Ovary (tissue), 9 donors: Measurements from ENCODE around the gene OBSCN. TPM values are rescaled to one million over a fixed set of nuclear protein-coding genes. Genes with fewer than 3 reads are reported as not detected.

ENCODE experiments used
- DNase-seq, 5 donors: peaks; one replicate each; pipeline ENCODE4 v3.0.0-alpha.2; 2019 to 2020
- H3K27ac ChIP-seq, 2 donors: fragments of 200-600 bp; one replicate each; pipeline versions ENCODE4 v1.5.1 to v1.8.0; 2019 to 2022
- H3K27me3 ChIP-seq: fragments of 200-600 bp; one replicate; pipeline ENCODE4 v1.8.0; 2022
- H3K36me3 ChIP-seq: fragments of 200-600 bp; sonication (generic); one replicate; pipeline ENCODE4 v1.5.1; 2019
- H3K4me1 ChIP-seq: one replicate; pipeline ENCODE4 v1.8.1; 2013; ENCODE audit warnings: mild to moderate bottlenecking, moderate library complexity; ENCODE audit not compliant: insufficient read depth
- H3K4me3 ChIP-seq: fragments of 200-600 bp; sonication (generic); one replicate; pipeline ENCODE4 v1.5.1; 2017
- H3K9me3 ChIP-seq, 2 donors: fragments of 200-600 bp in 1 of 2; sonication (generic) in 1 of 2; one replicate each; pipeline versions ENCODE4 v1.5.1 to v1.8.1; 2013 to 2019; ENCODE audit warnings: mild to moderate bottlenecking in 1 of 2, moderate library complexity in 1 of 2
- EP300 ChIP-seq: sonication (generic); formaldehyde crosslinking; IDR thresholded peaks from one replicate; pipeline ENCODE4 v1.6.1; 2017; ENCODE audit warnings: antibody characterized with exemption
- POLR2A ChIP-seq: fragments of 450-650 bp; IDR thresholded peaks from one replicate; pipeline ENCODE4 v1.6.1; 2017; ENCODE audit warnings: antibody characterized with exemption, mild to moderate bottlenecking, moderate library complexity
- WGBS, 3 donors: extraction: QIAGEN DNeasy Blood & Tissue Kit in 1 of 3; methylation state at CpG; one replicate each; pipeline versions ENCODE4 v1.1.5 to v1.1.7; 2013 to 2017; 5-methylcytosine and 5-hydroxymethylcytosine counted together
- intact Hi-C, 4 donors: fragments of 100-400 bp; cut with DNase I; formaldehyde crosslinking; loops; one replicate each; pipeline versions ENCODE4 v1.11.0 to v1.15.1; 2022 to 2023
- polyA plus RNA-seq, 2 donors: library from polyadenylated mRNA; stranded (reverse); fragments of 200-250 nt in 1 of 2; fragments of 350-450 nt in 1 of 2; fragmentation: Illumina TruSeq in 1 of 2; extraction: RNeasy Lipid Tissue Mini Kit (QIAGEN cat#74804) in 1 of 2; gene quantifications; one replicate each; pipeline ENCODE4 v1.2.3, GENCODE V29; 2013 to 2014
- total RNA-seq, 7 donors: library from RNA; depleted of rRNA in 2 of 7; stranded (reverse); fragments of >200 nt in 2 of 7; fragmentation: NEBNext Ultra II Directional in 3 of 7; extraction: Animal tissue kit (Norgen Biotek cat#: 25700) in 3 of 7; gene quantifications; one replicate each; pipeline versions ENCODE4 v1.1.0 to v1.2.4, GENCODE V29; 2016 to 2023
- TF ChIP-seq, protein P1 (sequence below), 3 donors: fragments of 450-650 bp in 2 of 3; fragments of 200-600 bp in 1 of 3; IDR thresholded peaks; one replicate each; pipeline versions ENCODE4 v1.5.1 to v1.8.0; 2016 to 2022; ENCODE audit warnings: antibody characterized with exemption in 3 of 3, mild to moderate bottlenecking in 1 of 3
- donor health status: DM: no; HTN: no; CAD: no; lungs with moderate emphysema.
- donor health status: DM: no; HTN: no; CAD: no.
- donor health status: Bipolar disorder and iron deficiency.
- donor health status: DM: yes; HTN: yes; CAD: no.
- donor health status: DM: no; HTN: no; CAD: no.
- donor health status: DM: yes; HTN: yes; CAD: no.

The OBSCN gene
- total and polyA plus RNA-seq, 9 donors, result 3.5 to 37.1 (median 29.0) TPM

DNA sequence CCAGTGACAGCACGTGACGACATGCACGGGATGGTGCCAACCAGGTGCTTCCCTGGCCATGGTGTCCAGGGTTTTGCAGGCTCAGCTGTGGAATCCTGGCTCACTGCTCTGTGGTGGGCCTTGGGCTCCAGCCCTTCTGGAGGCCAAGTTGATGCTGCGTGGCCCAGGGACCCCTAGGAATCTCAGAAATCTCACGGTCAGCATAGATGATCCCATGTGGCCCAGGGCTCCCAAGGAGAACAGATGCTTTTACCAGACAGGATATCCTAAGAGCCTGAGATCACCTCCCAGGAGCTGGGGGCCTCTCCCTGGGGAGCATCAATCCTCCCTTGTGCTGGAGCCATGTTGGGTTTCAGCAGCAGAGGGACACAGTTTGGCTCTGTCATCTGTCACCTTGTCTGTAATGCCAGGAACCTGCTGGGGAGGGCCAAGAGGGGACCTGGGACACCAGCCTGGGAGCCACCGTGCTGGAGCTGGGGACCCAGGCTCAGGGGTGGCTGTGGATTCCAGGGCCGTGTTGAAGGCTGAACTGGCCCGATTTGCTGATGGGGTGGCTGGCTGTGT lies 134.9 kb downstream of the OBSCN start:
- TF ChIP-seq, protein P1, sequence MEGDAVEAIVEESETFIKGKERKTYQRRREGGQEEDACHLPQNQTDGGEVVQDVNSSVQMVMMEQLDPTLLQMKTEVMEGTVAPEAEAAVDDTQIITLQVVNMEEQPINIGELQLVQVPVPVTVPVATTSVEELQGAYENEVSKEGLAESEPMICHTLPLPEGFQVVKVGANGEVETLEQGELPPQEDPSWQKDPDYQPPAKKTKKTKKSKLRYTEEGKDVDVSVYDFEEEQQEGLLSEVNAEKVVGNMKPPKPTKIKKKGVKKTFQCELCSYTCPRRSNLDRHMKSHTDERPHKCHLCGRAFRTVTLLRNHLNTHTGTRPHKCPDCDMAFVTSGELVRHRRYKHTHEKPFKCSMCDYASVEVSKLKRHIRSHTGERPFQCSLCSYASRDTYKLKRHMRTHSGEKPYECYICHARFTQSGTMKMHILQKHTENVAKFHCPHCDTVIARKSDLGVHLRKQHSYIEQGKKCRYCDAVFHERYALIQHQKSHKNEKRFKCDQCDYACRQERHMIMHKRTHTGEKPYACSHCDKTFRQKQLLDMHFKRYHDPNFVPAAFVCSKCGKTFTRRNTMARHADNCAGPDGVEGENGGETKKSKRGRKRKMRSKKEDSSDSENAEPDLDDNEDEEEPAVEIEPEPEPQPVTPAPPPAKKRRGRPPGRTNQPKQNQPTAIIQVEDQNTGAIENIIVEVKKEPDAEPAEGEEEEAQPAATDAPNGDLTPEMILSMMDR (IDR thresholded peaks at IDR 0.05), result no peak
- TF ChIP-seq EP300 (no peak), POLR2A (no peak)
- H3K36me3 ChIP-seq, result no peaks in the 10 kb centered on the region
- intact Hi-C loops, result loop anchor here in 1 of 4 donors (5.0 kb wide), 1 partner anchor 50 kb away; no protein-coding TSS in a partner anchor
- no peaks in the 10 kb centered on the region for H3K9me3 ChIP-seq
- 91 to 95% (median 92%) methylated on average over 8 of the region's 8 CpGs for WGBS, 3 donors
- DNase-seq, result peak in 1 of 5 donors; percentile 13
- no peaks in the 10 kb centered on the region for H3K27me3 ChIP-seq
- no peak overlapping the region for H3K4me3 ChIP-seq
- no peaks in the 10 kb centered on the region for H3K4me1 ChIP-seq
- no peak overlapping the region for H3K27ac ChIP-seq

DNA sequence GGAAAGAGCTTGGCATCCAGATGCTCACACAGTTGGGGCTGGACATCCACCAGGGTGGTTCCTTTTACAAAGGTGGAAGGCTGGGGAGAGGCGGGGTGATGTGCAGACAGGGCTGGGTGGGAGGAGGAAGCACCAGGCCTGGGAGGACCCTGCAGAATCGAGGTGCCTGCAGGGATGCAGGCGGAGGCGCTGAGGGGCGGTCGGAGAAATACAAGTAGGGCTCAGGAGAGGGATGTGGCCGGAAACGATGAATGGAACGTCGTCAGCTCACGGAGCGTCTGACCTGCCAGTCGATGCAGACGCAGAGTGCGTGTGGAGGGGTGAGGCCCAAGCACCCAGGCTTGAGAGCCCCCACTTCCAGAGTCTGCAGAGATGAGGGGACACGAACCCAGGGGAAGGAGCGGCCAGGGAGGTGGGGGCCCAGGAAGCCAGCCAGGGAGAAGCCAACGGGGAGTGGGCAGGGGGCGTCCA lies 135.4 kb downstream of the OBSCN start:
- no peaks in the 10 kb centered on the region for H3K4me1 ChIP-seq
- no peak overlapping the region for H3K4me3 ChIP-seq
- DNase-seq, result peak; percentile 5 to 30 (median 11)
- H3K36me3 ChIP-seq, result no peaks in the 10 kb centered on the region
- TF ChIP-seq, protein P1 (IDR thresholded peaks at IDR 0.05), result no peak
- no peak for TF ChIP-seq EP300
- no peak for TF ChIP-seq POLR2A
- intact Hi-C loops, result loop anchor here in 1 of 4 donors (5.0 kb wide), 1 partner anchor 51 kb away; no protein-coding TSS in a partner anchor
- H3K9me3 ChIP-seq, result no peaks in the 10 kb centered on the region
- no peak overlapping the region for H3K27ac ChIP-seq
- WGBS, 3 donors, result 89 to 92% (median 91%) methylated on average over 19 of the region's 19 CpGs
- H3K27me3 ChIP-seq, result no peaks in the 10 kb centered on the region

DNA sequence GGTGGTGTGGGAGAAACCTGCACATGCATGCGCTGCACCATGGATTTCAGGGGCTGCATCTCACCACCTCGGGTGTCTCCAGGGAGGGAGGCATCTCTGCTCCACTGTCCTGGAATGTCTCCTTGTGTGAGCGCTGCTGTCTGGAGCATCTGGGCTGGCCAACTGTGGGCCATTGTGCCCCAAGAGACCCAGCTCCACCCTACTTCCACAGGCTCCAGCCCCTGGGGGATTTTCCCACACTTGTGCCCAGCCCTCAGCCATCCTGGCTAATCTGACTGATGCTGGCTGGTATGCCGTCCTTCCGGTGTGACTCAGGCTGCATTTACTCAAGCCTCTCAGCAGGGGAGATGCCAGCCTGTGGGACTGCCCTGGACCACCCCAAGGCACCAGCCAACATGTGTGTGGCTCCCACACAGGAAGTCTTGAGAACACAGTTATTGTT lies 136.8 kb downstream of the OBSCN start:
- H3K36me3 ChIP-seq, result no peaks in the 10 kb centered on the region
- intact Hi-C loops, result loop anchor here in 1 of 4 donors (5.0 kb wide), 1 partner anchor 52 kb away; no protein-coding TSS in a partner anchor
- no peak overlapping the region for H3K27ac ChIP-seq
- H3K4me1 ChIP-seq, result no peaks in the 10 kb centered on the region
- no peak overlapping the region for H3K4me3 ChIP-seq
- no peaks in the 10 kb centered on the region for H3K27me3 ChIP-seq
- WGBS, 3 donors, result 85 to 92% (median 90%) methylated on average over 5 of the region's 5 CpGs
- TF ChIP-seq POLR2A, result no peak
- peak in 2 of 5 donors; percentile 7 to 9 for DNase-seq
- no peaks in the 10 kb centered on the region for H3K9me3 ChIP-seq

DNA sequence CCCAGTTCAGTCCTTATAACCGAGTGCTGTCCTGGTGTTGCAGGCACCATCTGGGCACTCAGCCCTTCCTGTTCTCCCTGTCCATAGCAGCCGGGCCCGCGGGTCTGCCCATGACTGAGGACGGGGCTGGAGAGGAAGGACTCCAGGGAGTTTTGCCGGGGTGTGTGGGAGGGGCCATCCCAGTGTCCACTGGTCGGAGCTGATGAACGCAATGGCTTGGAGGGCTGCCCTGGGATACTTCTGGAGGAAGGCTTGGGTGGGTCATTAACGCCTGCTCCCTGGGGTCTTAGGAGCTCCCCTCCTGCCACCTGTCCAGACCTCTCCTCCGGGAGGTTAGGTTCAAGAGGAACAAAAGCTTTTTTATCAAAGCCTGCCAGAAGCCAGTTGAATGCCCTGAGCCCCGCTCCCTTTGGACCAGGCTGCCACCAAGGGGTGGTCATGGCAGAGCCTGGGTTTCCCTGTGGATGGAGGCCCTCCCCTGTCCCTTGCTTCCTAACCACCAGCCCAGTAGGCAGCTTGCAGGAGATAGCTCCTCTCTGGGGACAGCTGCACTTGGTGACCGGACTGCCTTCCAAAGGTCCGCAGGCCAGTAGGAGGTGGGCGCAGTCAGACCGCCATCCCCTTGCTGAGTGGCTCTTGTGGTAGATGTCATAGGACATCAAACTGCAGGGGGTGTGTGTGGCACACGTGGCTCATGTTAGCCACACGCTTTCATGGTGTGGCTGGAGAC lies 137.5 kb downstream of the OBSCN start:
- Histone ChIP-seq H3K9me3 (no peaks in the 10 kb centered on the region), H3K27me3 (no peaks in the 10 kb centered on the region), H3K27ac (no peak overlapping the region), H3K4me3 (no peak overlapping the region), H3K36me3 (no peaks in the 10 kb centered on the region), H3K4me1 (no peaks in the 10 kb centered on the region)
- TF ChIP-seq POLR2A (no peak), EP300 (no peak)
- TF ChIP-seq, protein P1 (IDR thresholded peaks at IDR 0.05), result no peak
- WGBS, 3 donors, result 82 to 85% (median 85%) methylated on average over 15 to 17 of the region's 17 CpGs
- peak in 4 of 5 donors; percentile 7 to 22 (median 11) for DNase-seq
- intact Hi-C loops, result no loop called here

DNA sequence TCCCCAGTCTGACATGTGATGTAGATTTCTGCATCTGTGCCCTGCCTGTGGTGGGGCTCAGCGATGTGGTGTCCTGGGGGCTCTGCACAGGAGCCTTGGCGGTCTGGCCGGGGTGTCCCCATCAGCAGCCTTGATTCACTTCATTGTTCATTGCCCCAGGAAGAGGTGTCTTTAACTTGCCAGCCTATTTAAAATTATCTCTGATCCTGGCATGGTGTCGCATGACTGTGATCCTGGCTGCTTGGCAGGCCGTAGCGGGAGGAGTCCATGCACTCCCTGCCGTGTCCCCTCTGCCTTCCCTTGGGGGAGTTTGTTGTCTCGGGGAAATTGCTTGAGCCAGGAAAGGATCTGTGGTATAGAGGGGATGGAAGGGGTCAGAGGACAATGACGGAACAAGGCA lies 138.9 kb downstream of the OBSCN start:
- Histone ChIP-seq H3K4me3 (no peak overlapping the region), H3K9me3 (no peaks in the 10 kb centered on the region), H3K27ac (no peak overlapping the region), H3K27me3 (no peaks in the 10 kb centered on the region), H3K4me1 (no peaks in the 10 kb centered on the region), H3K36me3 (no peaks in the 10 kb centered on the region)
- TF ChIP-seq POLR2A (no peak), EP300 (no peak)
- TF ChIP-seq, protein P1 (IDR thresholded peaks at IDR 0.05), result no peak
- intact Hi-C loops, result no loop called here
- peak in 2 of 5 donors; percentile 2 to 4 for DNase-seq
- 87 to 90% (median 87%) methylated on average over 9 of the region's 9 CpGs for WGBS, 3 donors
